Peyer's patch (tissue), 4 donors: ENCODE measurements around the gene OR52E4.

Experiments used
- POLR2A ChIP-seq, 2 donors: fragments of 450-650 bp; IDR thresholded peaks; one replicate each; pipeline ENCODE4 v1.5.1; 2017; ENCODE audit warnings: antibody characterized with exemption in 2 of 2, mild to moderate bottlenecking in 2 of 2, moderate library complexity in 2 of 2
- TF ChIP-seq, protein P1 (sequence below), 6 experiments: fragments of 450-650 bp in 4 of 6; fragments of 200-600 bp in 2 of 6; sonication (generic) in 1 of 6; IDR thresholded peaks; one replicate each; pipeline ENCODE4 v1.5.1; 2017 to 2019; ENCODE audit warnings: antibody characterized with exemption in 6 of 6, mild to moderate bottlenecking in 3 of 6, moderate library complexity in 1 of 6

DNA sequence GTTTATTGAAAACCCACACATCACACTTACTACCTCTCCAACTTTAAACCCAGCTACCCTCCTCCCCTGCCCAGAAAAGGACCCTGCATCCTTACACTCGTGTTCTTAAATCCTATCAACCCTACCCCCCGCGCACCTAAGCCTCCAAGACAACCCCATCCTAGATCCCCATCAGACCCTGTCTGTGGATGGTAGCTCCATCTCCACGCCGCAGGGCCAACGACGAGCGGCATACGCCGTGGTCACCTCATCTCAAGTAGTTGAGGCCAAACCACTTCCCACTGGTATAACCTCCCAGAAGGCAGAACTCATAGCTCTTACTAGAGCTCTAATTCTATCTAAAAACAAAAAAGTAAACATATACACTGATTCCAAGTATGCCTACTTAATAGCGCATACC lies 52.2 kb downstream of the OR52E4 start:
- TF ChIP-seq, protein P1, sequence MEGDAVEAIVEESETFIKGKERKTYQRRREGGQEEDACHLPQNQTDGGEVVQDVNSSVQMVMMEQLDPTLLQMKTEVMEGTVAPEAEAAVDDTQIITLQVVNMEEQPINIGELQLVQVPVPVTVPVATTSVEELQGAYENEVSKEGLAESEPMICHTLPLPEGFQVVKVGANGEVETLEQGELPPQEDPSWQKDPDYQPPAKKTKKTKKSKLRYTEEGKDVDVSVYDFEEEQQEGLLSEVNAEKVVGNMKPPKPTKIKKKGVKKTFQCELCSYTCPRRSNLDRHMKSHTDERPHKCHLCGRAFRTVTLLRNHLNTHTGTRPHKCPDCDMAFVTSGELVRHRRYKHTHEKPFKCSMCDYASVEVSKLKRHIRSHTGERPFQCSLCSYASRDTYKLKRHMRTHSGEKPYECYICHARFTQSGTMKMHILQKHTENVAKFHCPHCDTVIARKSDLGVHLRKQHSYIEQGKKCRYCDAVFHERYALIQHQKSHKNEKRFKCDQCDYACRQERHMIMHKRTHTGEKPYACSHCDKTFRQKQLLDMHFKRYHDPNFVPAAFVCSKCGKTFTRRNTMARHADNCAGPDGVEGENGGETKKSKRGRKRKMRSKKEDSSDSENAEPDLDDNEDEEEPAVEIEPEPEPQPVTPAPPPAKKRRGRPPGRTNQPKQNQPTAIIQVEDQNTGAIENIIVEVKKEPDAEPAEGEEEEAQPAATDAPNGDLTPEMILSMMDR (IDR thresholded peaks at IDR 0.05) = no peak
- no peak for TF ChIP-seq POLR2A (IDR thresholded peaks at IDR 0.05)
